Caco-2 (cell line): Measurements from ENCODE around the gene PTPDC1. TPM values are rescaled to one million over a fixed set of nuclear protein-coding genes. Genes with fewer than 3 reads are reported as not detected.

Source experiments
- BruUV-seq: library from RNA; stranded (reverse); fragments of 400-500 nt; replicated peaks from 2 replicates; lab custom pipeline; 2021; lab: Mats Ljungman, UMichigan
- CTCF ChIA-PET: fragments of 300-600 bp; sonication (Branson Sonifier 250); formaldehyde crosslinking; loops from one replicate; lab custom pipeline; 2022; ENCODE audit warnings: antibody characterized with exemption; lab: Charles Lee
- POLR2A ChIA-PET: fragments of 300-600 bp; sonication (Branson Sonifier 250); formaldehyde crosslinking; loops from one replicate; lab custom pipeline; 2022; ENCODE audit warnings: antibody characterized with exemption; lab: Charles Lee
- DNase-seq, 2 experiments: peaks; one replicate each; pipeline versions ENCODE4 v3.0.0 to v3.0.0-alpha.2; 2020 to 2022
- H3K27me3 ChIP-seq: replicated peaks from 2 replicates; pipeline ENCODE4 v1.6.0; 2011; ENCODE audit warnings: low read length; ENCODE audit not compliant: control insufficient read depth, insufficient read depth
- H3K36me3 ChIP-seq: 2 replicates; pipeline ENCODE4 v1.5.1; 2011; ENCODE audit warnings: low read length; ENCODE audit not compliant: control insufficient read depth, insufficient read depth
- H3K4me1 ChIP-seq: fragments of 250-450 bp; sonication (Bioruptor Pico); 2 replicates; pipeline ENCODE4 v1.5.1; 2020; ENCODE audit warnings: mild to moderate bottlenecking
- H3K4me3 ChIP-seq: 2 replicates; pipeline ENCODE4 v1.5.1; 2011; ENCODE audit warnings: low read depth, mild to moderate bottlenecking, control low read depth, low read length
- H3K9me3 ChIP-seq: fragments of 250-450 bp; sonication (Bioruptor Pico); 2 replicates; pipeline ENCODE4 v1.5.1; 2020; ENCODE audit warnings: mild to moderate bottlenecking, moderate library complexity
- H3K27ac Mint-ChIP-seq: one replicate; pipeline ENCODE4 v1.8.0; 2022; ENCODE audit warnings: mixed read lengths; ENCODE audit not compliant: unreplicated experiment
- H3K27me3 Mint-ChIP-seq: one replicate; pipeline ENCODE4 v1.8.0; 2022; ENCODE audit warnings: mixed read lengths; ENCODE audit not compliant: insufficient read depth, unreplicated experiment
- H3K36me3 Mint-ChIP-seq: one replicate; pipeline ENCODE4 v1.8.0; 2022; ENCODE audit warnings: mild to moderate bottlenecking, mixed read lengths; ENCODE audit not compliant: insufficient read depth, unreplicated experiment
- H3K4me1 Mint-ChIP-seq: one replicate; pipeline ENCODE4 v1.8.0; 2022; ENCODE audit warnings: low read depth, mixed read lengths; ENCODE audit not compliant: unreplicated experiment
- H3K4me3 Mint-ChIP-seq: one replicate; pipeline ENCODE4 v1.8.0; 2022; ENCODE audit warnings: mild to moderate bottlenecking, moderate library complexity, mixed read lengths; ENCODE audit not compliant: unreplicated experiment
- H3K9me3 Mint-ChIP-seq: one replicate; pipeline ENCODE4 v1.8.0; 2022; ENCODE audit warnings: mixed read lengths; ENCODE audit not compliant: unreplicated experiment
- CTCF ChIP-seq, 2 experiments: fragments of 200-600 bp in 1 of 2; IDR thresholded peaks; 1 replicate in 1 of 2; 2 replicates in 1 of 2; pipeline versions ENCODE4 v1.5.1 to v1.8.0; 2011 to 2022; ENCODE audit warnings: antibody characterized with exemption in 1 of 2, control low read depth in 1 of 2, inconsistent platforms in 1 of 2, low read depth in 1 of 2, low read length in 1 of 2, mild to moderate bottlenecking in 1 of 2, moderate library complexity in 1 of 2; ENCODE audit not compliant: insufficient read depth in 1 of 2, severe bottlenecking in 1 of 2, unreplicated experiment in 1 of 2
- intact Hi-C: fragments of 100-400 bp; cut with micrococcal nuclease; formaldehyde crosslinking; loops from one replicate; pipeline ENCODE4 v1.10.0; 2022; ENCODE audit not compliant: unreplicated experiment
- total RNA-seq: library from RNA; stranded (reverse); gene quantifications from 2 replicates; pipeline ENCODE4 v1.2.3, GENCODE V29; 2022

PTPDC1 gene
- total RNA-seq, 1 experiment from 2014 or later: 5.9 TPM

- no peak overlapping the region for H3K4me3 ChIP-seq
- Mint-ChIP-seq H3K27ac (no peak overlapping the region), H3K9me3 (no peaks in the 10 kb centered on the region), H3K4me3 (no peak overlapping the region), H3K36me3 (peaks cover 6% of the 10 kb centered on the region), H3K4me1 (peaks cover 7% of the 10 kb centered on the region), H3K27me3 (no peaks in the 10 kb centered on the region)
- ChIA-PET CTCF (no interaction called here), POLR2A (no interaction called here)
- no TSS peak for BruUV-seq
- TF ChIP-seq CTCF (IDR thresholded peaks at IDR 0.05; ENCODE audit: insufficient read depth in 1 of 2, low read depth in 1 of 2, low read length in 1 of 2, severe bottlenecking in 1 of 2, unreplicated experiment in 1 of 2): no peak
- intact Hi-C loops: no loop called here
- no peaks in the 10 kb centered on the region for H3K9me3 ChIP-seq
- H3K27me3 ChIP-seq: no peaks in the 10 kb centered on the region
- H3K36me3 ChIP-seq: no peaks in the 10 kb centered on the region
- no peak for DNase-seq
- no peaks in the 10 kb centered on the region for H3K4me1 ChIP-seq
Measured at GRCh38 chr9:94068257-94068656, 16.0 kb upstream of the PTPDC1 start.

- POLR2A ChIA-PET: no interaction called here
- CTCF ChIA-PET: no interaction called here
- Histone ChIP-seq H3K27me3 (no peaks in the 10 kb centered on the region), H3K36me3 (no peaks in the 10 kb centered on the region), H3K4me3 (no peak overlapping the region), H3K4me1 (no peaks in the 10 kb centered on the region), H3K9me3 (no peaks in the 10 kb centered on the region)
- intact Hi-C loops: no loop called here
- no peak for TF ChIP-seq CTCF (IDR thresholded peaks at IDR 0.05; ENCODE audit: insufficient read depth in 1 of 2, low read depth in 1 of 2, low read length in 1 of 2, severe bottlenecking in 1 of 2, unreplicated experiment in 1 of 2)
- Mint-ChIP-seq H3K27me3 (no peaks in the 10 kb centered on the region), H3K4me3 (no peak overlapping the region), H3K27ac (no peak overlapping the region), H3K4me1 (no peaks in the 10 kb centered on the region), H3K9me3 (no peaks in the 10 kb centered on the region), H3K36me3 (peaks cover 6% of the 10 kb centered on the region)
- DNase-seq: no peak
- BruUV-seq: no TSS peak
Measured at GRCh38 chr9:94076557-94076956, 7.7 kb upstream of the PTPDC1 start.

- H3K27me3 ChIP-seq: no peaks in the 10 kb centered on the region
- BruUV-seq: no TSS peak
- Mint-ChIP-seq H3K4me1 (no peaks in the 10 kb centered on the region), H3K27ac (no peak overlapping the region), H3K9me3 (no peaks in the 10 kb centered on the region), H3K27me3 (no peaks in the 10 kb centered on the region), H3K4me3 (no peak overlapping the region), H3K36me3 (no peaks in the 10 kb centered on the region)
- no peak for DNase-seq
- no peaks in the 10 kb centered on the region for H3K4me1 ChIP-seq
- intact Hi-C loops: no loop called here
- POLR2A ChIA-PET: no interaction called here
- no peaks in the 10 kb centered on the region for H3K9me3 ChIP-seq
- H3K36me3 ChIP-seq: no peaks in the 10 kb centered on the region
- no peak overlapping the region for H3K4me3 ChIP-seq
- no peak for TF ChIP-seq CTCF (IDR thresholded peaks at IDR 0.05; ENCODE audit: insufficient read depth in 1 of 2, low read depth in 1 of 2, low read length in 1 of 2, severe bottlenecking in 1 of 2, unreplicated experiment in 1 of 2)
- CTCF ChIA-PET: no interaction called here
Measured at GRCh38 chr9:94078086-94078485, 6.2 kb upstream of the PTPDC1 start.
